GM19397 (cell line): ENCODE measurements around the gene TBC1D21.

Source experiments
- ATAC-seq: cut with Tn5 transposase; IDR thresholded peaks from one replicate; pipeline ENCODE4 v1.9.1; 2021; ENCODE audit warnings: mild to moderate bottlenecking, moderate library complexity; ENCODE audit not compliant: unreplicated experiment

The TBC1D21 gene

DNA sequence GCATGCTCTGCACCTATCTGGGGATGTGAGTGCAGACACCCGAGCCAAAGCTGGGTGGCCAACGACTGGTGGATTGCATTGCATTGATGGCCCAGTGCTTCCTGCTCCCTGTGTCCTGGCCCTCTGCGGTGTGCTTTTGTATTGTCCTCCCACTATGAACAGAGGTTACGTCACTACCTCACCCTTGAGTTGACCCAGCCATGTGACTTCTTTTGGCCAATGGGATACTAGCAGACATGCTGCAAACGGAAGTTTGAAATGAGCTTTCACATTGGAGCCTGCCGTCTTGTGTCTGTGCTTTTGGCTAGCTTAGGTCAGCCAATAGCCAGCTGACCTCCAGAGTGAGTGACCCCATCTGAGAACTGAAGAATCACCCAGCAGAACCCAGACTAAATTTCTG lies 15.3 kb upstream of the TBC1D21 start:
- ATAC-seq: no peak

DNA sequence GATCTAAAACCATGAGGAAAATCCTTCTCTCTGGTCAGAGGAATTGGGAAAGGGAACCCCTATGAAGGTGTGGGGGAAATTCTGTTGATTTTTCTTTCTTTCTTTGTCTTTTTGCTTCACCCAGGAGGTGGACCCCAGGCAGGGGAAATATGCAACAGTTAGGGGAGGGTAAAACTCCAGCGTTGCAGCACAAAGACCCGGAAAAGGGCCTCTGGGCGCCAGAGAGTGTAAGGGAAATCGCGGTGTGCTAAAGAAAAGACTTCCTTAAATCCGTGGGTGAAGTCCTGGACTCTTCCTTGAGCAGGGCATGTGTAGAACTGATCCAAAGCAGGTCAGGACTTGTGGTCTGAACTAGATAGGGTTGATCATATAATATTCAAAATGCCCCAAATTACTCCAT lies 11.1 kb upstream of the TBC1D21 start:
- no peak for ATAC-seq

GRCh38 chr15:73865379-73865778 lies 8.0 kb upstream of the TBC1D21 start:
- ATAC-seq: no peak

DNA sequence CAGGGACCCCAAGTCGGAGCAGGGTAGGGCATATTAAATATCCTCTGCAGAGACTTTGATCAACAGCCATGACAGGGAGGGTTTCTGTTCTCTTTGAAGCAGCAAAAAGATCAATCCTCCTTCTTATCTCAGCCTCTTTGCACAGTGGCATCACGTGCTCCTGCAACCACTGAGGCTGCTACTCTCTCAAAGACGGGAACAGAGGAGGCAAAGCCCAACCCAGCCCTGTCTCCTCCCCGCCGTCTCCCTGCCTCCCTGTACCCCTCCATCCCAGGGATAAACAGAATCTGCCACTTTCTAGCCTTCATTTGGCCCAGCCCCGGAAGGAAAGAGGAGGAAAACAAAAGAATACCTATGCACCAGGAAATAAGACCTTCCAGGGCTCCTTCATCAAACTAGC lies 7.5 kb upstream of the TBC1D21 start:
- no peak for ATAC-seq

DNA sequence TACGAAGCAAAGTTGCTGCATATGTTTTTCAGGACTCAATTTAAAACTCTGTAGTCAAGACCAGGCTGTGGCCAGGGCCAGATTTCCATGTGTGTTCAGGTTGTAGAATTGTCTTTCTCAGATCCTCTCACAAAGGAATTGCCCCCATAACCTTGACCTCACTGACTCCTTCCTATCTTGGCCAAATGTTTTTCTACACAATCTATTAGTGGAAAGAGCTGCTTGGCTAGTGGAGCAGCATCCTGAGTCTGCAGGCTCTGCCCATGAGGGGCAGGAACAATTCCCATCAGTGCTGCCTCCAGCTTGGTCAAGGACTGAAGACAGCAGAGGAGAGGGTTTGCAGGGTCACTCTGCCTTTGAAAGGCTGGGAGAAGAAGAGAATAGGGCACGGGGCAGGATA lies 6.9 kb upstream of the TBC1D21 start:
- ATAC-seq: no peak

GRCh38 chr15:73866881-73867410 lies 6.4 kb upstream of the TBC1D21 start:
- ATAC-seq: no peak

- no peak for ATAC-seq
Measured at GRCh38 chr15:73867426-73867825, 5.9 kb upstream of the TBC1D21 start.

GRCh38 chr15:73867956-73868355 lies 5.4 kb upstream of the TBC1D21 start:
- ATAC-seq: no peak

DNA sequence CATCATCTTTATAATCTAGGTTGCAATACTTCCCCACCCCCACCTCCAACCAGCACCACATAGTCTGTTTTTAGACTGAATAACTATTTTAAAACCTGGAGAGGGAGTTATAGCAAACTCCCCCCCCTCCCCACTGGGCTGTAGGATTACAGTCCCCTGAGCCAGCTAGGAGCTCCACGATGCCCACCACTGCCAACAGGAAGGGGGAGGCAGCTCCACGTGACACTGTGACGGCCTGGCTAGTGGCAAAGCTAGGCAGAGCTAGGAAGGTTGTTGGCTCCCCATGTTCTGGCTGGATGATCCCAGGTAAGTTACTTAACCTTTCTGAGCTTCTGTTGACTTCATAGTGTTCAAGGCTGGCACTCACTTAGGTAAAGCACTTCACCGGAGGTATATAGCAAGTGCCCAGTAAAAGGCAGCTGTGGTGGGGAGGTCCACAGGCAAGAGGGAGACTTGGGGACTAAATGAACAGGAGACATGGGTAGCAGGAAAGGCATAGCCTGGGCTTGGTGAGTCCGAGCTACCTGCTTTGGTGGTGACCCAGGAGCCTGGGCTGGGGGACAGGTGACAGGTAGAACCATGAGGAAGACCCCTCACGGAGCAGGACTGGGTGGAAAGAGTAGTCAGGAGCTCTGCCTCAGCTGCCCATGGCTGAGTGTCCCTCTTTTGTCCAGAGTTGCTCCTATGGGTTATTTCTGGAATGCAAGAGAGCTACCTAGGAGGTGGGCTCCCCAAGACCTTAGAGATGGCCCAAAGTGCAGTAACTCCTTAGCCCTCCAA lies 4.0 kb upstream of the TBC1D21 start:
- ATAC-seq: no peak

DNA sequence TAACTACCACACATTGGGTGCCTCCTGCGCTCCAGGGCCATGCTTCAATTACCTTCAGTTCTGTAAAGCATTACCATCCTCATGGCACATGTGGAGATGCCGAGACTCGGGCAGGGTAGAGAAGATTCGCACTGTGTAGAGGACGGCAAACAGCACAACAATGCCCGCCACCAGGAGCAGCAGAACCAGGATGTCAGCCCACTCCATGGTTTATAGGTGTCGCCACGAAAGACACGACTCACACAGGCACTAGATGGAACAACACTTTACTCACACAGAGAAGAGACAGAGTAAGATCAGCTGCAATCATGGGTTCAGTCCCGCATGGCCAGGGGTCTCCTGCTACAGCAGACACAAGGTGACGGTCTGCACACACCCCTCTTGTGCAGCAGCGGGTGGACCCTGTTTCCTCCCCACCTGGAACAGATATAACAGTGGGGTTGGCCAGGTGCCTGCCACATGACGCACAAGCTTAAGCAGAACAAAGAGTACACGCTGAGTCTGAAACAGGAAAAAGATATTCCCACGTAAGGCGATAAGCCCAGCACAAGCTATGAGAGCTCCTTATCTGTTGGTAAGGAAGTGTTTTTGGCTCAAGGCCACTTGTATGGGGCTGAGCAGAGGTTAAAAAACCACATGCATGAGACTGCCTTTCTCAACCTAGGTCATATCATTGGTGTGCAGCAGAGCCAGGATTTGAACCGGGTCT lies 2.5 kb upstream of the TBC1D21 start:
- ATAC-seq: no peak

- no peak for ATAC-seq
Measured at GRCh38 chr15:73872346-73872745, 1.0 kb upstream of the TBC1D21 start.

DNA sequence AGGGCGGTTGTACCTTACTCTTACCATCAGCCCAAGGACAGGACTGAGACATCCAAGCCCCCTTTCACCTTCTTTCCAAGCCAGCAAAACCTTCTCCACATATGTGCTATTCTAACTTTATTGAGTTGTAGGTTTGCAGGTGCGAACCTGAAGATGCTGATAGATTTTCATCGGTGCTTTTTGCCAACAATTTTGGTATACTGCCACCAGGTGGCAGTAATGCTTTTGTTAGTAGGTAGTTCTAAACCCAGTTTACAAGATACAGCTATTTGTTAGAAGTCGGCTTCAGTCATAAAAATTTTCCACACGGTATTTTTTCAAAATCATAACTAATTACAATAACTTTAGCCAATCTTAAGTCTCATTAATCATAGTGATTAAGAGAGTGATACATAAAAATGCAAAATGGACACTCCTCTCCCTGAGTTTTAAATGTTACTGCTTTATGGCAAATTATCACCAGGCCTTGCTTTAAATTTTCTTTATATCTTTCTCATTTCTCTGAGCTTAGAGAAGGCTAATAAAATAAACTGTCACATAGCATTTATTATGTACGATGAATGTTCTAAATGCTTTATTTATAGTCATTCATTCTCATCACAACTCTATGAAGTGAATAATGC lies 636 bp downstream of the TBC1D21 start:
- ATAC-seq: no peak

GRCh38 chr15:73879426-73879825 lies 6.1 kb downstream of the TBC1D21 start:
- no peak for ATAC-seq

DNA sequence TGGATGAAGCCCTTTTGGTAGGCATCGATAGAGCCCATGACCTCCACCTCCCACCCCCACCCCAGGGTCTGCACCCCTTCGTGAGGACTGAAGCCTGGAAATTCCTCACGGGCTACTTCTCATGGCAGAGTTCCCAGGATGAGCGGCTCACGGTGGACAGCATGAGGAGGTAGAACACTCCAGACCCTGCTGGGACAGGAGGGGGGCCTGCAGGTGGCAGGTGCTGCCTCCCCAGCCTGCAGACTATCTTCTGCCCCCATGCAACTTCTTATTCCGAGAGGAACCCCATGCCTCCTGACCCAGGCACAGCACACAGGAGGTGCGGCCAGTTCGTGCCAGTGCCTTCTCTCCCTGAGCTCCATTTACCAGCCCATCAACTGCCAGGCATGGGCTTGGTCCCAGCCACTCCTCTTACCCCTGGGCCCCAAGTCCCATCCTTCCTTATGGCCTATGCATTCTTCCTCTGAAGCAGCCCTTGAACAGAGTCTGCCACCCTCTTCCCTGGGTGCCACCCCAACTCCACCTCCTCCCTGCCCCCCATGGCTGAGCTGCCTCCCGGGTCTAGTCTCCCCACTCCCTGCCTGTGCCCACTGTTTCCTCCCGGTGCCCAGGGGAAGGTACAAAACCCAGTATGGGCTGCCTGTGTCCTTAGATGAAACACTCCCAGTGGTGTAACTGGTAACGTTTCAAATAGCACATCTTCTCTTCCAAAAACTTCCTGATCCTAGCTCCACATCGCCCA lies 8.4 kb downstream of the TBC1D21 start:
- no peak for ATAC-seq

DNA sequence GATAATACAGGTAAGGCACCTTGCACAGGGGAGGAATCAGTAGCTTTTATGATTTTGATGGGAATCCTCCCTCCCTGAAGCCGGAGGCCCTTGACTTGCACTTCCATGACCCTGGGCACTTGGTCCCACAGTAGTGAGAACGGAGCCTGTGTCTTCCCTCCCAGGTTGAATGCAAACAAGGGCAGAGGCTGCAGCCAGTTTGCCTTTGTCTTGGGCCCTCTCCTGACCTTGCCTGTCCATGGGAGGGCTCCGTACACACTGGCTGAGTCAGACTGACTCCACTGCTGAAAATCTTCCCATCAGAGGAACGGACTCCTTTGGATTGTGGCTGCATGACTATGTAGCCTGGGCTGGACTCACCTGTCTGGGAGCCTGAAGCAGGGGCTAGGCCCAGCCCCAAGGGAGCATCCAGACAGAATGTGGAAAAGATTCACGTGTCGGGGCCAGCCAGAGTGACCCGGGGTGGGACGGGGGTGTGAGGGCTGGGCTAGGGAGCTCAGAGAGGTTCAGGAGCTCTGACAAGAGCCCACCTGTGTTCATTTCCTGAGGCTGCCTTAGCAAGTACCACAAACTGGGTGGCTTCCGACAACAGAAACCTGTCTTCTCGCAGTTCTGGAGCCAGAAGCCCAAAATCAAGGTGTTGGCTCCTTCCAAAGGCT lies 9.5 kb downstream of the TBC1D21 start:
- ATAC-seq: no peak

GRCh38 chr15:73884159-73884558 lies 10.8 kb downstream of the TBC1D21 start:
- ATAC-seq: no peak

DNA sequence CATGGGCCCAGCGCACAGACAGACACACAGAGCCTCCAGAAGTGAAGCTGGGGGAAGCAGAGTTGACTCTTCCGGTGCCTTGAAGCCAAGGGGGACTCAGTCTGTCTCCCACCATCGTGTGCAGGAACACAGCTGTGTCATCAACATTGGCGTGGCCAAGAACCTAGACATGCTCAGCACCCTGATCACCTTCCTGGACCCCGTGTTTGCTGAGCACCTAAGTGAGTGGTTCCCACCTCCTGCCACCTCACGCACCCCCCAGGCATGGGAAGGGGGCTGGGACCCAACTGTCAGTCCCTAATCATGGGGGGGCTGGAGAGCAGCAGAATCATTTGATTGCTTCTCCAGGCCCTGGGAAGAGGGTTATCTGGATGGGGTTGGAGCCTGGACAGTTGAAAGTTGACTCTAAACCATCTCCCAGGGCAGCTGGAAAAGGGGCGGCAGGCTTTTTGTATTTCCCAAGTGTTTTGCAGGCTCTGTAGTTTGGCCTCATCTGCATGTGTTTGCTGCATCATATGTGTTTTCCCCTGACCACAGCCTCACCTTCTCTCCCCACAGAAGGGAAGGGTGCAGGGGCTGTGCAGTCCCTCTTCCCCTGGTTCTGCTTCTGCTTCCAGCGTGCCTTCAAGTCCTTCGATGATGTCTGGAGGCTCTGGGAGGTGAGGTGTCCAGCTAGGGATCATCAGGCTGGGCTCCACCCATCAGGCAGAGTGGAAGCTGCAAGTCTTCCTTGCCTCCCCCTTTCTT lies 12.8 kb downstream of the TBC1D21 start:
- ATAC-seq: no peak

DNA sequence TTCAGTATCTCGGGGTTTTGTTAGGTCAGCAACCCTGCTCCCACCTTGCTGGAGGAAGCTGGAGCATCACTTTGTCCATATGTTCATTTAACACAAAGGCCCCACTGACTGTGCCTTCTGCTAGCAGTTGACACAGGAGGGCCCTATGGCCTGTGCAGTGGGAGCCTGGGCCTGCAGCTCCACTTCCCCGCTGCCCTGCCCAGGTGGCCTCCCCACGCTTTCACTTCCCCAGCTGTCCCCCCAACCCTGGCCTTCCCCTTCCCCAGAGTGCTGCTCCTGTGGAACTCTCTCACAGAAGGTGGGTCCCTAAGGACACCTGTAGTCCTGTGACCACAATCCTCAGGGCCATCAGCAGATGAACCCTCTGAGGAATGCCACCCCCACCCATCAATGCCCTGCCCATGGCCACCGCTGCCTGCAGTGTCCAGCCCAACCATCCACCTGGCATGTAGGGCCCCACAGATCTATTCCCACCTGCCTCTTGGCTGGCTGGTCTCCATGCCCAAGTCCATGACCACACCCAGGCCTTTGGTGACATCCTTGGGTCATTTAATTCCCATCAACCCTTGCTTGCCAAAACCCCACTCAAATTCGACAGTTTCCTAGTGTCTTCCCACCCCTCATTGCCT lies 13.5 kb downstream of the TBC1D21 start:
- ATAC-seq: no peak

DNA sequence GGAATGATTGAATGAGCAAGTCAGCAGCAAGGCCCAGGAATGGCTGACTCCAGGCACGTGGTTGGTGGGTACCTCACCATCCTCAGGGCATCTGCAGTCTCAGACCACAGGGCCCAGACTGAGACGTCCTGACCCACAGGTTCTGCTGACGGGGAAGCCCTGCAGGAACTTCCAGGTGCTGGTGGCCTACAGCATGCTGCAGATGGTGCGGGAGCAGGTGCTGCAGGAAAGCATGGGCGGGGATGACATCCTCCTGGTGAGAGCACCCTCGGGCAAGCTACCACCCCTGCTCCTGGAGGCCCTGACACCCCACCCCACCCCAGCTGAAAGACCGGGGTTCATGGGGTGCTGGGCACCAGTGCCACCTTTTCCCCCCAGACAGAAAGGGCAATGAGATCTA lies 14.1 kb downstream of the TBC1D21 start:
- no peak for ATAC-seq
